Mesenchymal stem cell (in vitro differentiated cells and primary cell): ENCODE results near the gene C17orf67.
"Not testable (repeated sequence)": the region's sequence is repeated elsewhere in the genome, so short reads cannot be mapped to it uniquely, and the experiment has no call there.

Source experiments
- DNase-seq: peaks from one replicate; pipeline ENCODE4 v3.0.0-alpha.2; 2013
- H2AFZ ChIP-seq: one replicate; pipeline ENCODE4 v1.6.1; 2013; ENCODE audit warnings: low read depth, mild to moderate bottlenecking, control low read depth, inconsistent platforms, low read length, moderate library complexity
- H2AK5ac ChIP-seq: 2 replicates; pipeline ENCODE4 v1.6.1; 2013; ENCODE audit warnings: low read length, moderate library complexity, mild to moderate bottlenecking, inconsistent platforms; ENCODE audit not compliant: severe bottlenecking
- H2BK120ac ChIP-seq: one replicate; pipeline ENCODE4 v1.6.1; 2013; ENCODE audit warnings: low read depth, mild to moderate bottlenecking, inconsistent platforms, low read length, moderate library complexity
- H2BK12ac ChIP-seq, 2 experiments: one replicate each; pipeline ENCODE4 v1.6.1; 2013; ENCODE audit warnings: inconsistent platforms in 2 of 2, low read length in 2 of 2, mild to moderate bottlenecking in 2 of 2, moderate library complexity in 2 of 2, control low read depth in 1 of 2
- H2BK15ac ChIP-seq: one replicate; pipeline ENCODE4 v1.6.1; 2013; ENCODE audit warnings: mild to moderate bottlenecking, low read depth, inconsistent platforms; ENCODE audit not compliant: poor library complexity, severe bottlenecking
- H2BK5ac ChIP-seq: 2 replicates; pipeline ENCODE4 v1.6.1; 2013; ENCODE audit warnings: low read depth, mild to moderate bottlenecking, low read length, control low read depth, inconsistent platforms; ENCODE audit not compliant: poor library complexity, severe bottlenecking
- H3K14ac ChIP-seq, 2 experiments: one replicate each; pipeline ENCODE4 v1.6.1; 2013; ENCODE audit warnings: inconsistent platforms in 2 of 2, low read length in 2 of 2, control low read depth in 1 of 2, mild to moderate bottlenecking in 1 of 2, moderate library complexity in 1 of 2
- H3K18ac ChIP-seq, 2 experiments: one replicate each; pipeline ENCODE4 v1.6.1; 2013; ENCODE audit warnings: inconsistent platforms in 2 of 2, low read length in 2 of 2, control low read depth in 1 of 2, low read depth in 1 of 2, mild to moderate bottlenecking in 1 of 2
- H3K23ac ChIP-seq, 2 experiments: one replicate each; pipeline ENCODE4 v1.6.1; 2013; ENCODE audit warnings: inconsistent platforms in 2 of 2, low read length in 2 of 2, mild to moderate bottlenecking in 2 of 2, moderate library complexity in 2 of 2, control low read depth in 1 of 2
- H3K27ac ChIP-seq: 2 replicates; pipeline ENCODE4 v1.5.1; 2013; ENCODE audit warnings: mild to moderate bottlenecking, moderate library complexity, low read length, control low read depth, inconsistent platforms; ENCODE audit not compliant: poor library complexity, severe bottlenecking
- H3K27me3 ChIP-seq, 2 experiments: 2 replicates each; pipeline versions ENCODE4 v1.6.1 to v1.7.0; 2013; ENCODE audit warnings: low read length in 2 of 2, mild to moderate bottlenecking in 2 of 2, moderate library complexity in 2 of 2, control low read depth in 1 of 2, inconsistent platforms in 1 of 2; ENCODE audit not compliant: control insufficient read depth in 1 of 2, insufficient read depth in 1 of 2
- H3K36me3 ChIP-seq, 2 experiments: 2 replicates each; pipeline versions ENCODE4 v1.6.1 to v1.7.0; 2013; ENCODE audit warnings: low read length in 2 of 2, control low read depth in 1 of 2, inconsistent platforms in 1 of 2, low read depth in 1 of 2, mild to moderate bottlenecking in 1 of 2; ENCODE audit not compliant: insufficient read depth in 2 of 2, control insufficient read depth in 1 of 2
- H3K4ac ChIP-seq, 2 experiments: one replicate each; pipeline ENCODE4 v1.6.1; 2013; ENCODE audit warnings: inconsistent platforms in 2 of 2, low read length in 2 of 2, mild to moderate bottlenecking in 2 of 2, moderate library complexity in 2 of 2, control low read depth in 1 of 2, low read depth in 1 of 2
- H3K4me1 ChIP-seq: 2 replicates; pipeline ENCODE4 v1.6.1; 2013; ENCODE audit warnings: low read depth, low read length, control low read depth; ENCODE audit not compliant: control insufficient read depth, insufficient read depth
- H3K4me2 ChIP-seq: 2 replicates; pipeline ENCODE4 v1.6.1; 2013; ENCODE audit warnings: low read length, mild to moderate bottlenecking, inconsistent platforms; ENCODE audit not compliant: poor library complexity, severe bottlenecking
- H3K4me3 ChIP-seq, 2 experiments: 2 replicates each; pipeline versions ENCODE4 v1.5.1 to v1.7.0; 2013; ENCODE audit warnings: low read length in 2 of 2, mild to moderate bottlenecking in 2 of 2, control low read depth in 1 of 2, low read depth in 1 of 2; ENCODE audit not compliant: insufficient read depth in 1 of 2
- H3K79me1 ChIP-seq: replicated peaks from 2 replicates; pipeline ENCODE4 v1.6.1; 2013; ENCODE audit warnings: mild to moderate bottlenecking, control low read depth, low read length, inconsistent platforms; ENCODE audit not compliant: poor library complexity, severe bottlenecking
- H3K9ac ChIP-seq: 2 replicates; pipeline ENCODE4 v1.7.0; 2013; ENCODE audit warnings: mild to moderate bottlenecking, low read length, moderate library complexity
- H3K9me3 ChIP-seq: 2 replicates; pipeline ENCODE4 v1.7.0; 2013; ENCODE audit warnings: mild to moderate bottlenecking, low read length; ENCODE audit not compliant: control insufficient read depth
- H4K8ac ChIP-seq: one replicate; pipeline ENCODE4 v1.6.1; 2013; ENCODE audit warnings: inconsistent platforms, mild to moderate bottlenecking, low read length, moderate library complexity
- H4K91ac ChIP-seq: one replicate; pipeline ENCODE4 v1.6.1; 2013; ENCODE audit warnings: mild to moderate bottlenecking, low read length, inconsistent platforms
- WGBS: methylation state at CpG from one replicate; pipeline ENCODE4 v1.1.7; 2013; ENCODE audit warnings: mixed read lengths; 5-methylcytosine and 5-hydroxymethylcytosine counted together

C17orf67 gene

DNA sequence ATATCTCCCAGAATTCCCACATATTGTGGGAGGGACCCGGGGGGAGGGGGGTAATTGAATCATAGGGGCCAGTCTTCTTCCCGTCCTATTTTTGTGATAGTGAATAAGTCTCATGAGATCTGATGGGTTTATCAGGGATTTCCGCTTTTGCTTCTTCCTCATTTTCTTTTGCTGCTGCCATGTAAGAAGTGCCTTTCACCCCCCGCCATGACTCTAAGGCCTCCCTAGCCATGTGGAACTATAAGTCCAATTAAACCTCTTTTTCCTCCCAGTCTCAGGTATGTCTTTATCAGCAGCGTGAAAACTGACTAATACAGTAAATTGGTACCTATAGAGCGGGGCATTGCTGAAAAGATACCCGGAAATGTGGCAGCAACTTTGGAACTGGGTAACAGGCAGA lies 76.1 kb downstream of the C17orf67 start:
- WGBS: 95% methylated on average over 6 of the region's 7 CpGs

DNA sequence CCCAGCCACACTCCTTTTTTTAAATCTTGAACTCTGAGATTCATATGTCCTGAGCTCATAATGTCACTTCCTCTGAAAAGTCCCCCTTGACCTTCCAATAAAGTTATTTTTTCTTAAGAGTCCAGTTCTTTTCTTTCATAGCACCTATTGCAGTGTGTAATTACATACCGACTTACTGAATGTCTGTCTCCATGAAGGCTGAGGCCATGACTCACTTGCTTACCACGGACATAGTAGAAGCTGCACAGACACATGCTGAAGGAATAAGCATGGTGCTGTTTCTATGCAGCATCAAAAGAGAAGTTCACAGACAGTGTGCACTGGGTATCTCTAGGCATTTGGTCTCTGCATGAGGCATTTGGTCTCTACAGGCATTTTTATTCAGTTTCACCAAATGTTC lies 77.2 kb downstream of the C17orf67 start:
- Histone ChIP-seq H3K18ac (peak overlapping the region in 1 of 2 experiments; percentile 59), H3K23ac (no peak overlapping the region), H2BK15ac (no peak overlapping the region), H3K4me2 (no peak overlapping the region), H3K79me1 (no peaks in the 10 kb centered on the region), H2BK5ac (no peak overlapping the region), H3K4ac (no peak overlapping the region), H2BK12ac (peak overlapping the region in 1 of 2 experiments; percentile 90), H2AFZ (no peak overlapping the region), H2AK5ac (no peak overlapping the region), H3K4me3 (no peak overlapping the region), H3K9ac (no peak overlapping the region), H3K14ac (no peak overlapping the region), H3K36me3 (no peaks in the 10 kb centered on the region), H4K8ac (no peak overlapping the region), H2BK120ac (peak overlapping the region; percentile 54), H3K27ac (peak overlapping the region; percentile 57), H3K4me1 (peaks cover 7% of the 10 kb centered on the region), H3K27me3 (no peaks in the 10 kb centered on the region), H3K9me3 (no peaks in the 10 kb centered on the region), H4K91ac (peak overlapping the region; percentile 41)
- WGBS: 0% methylated on average over 2 of the region's 2 CpGs
- peak; percentile 97 for DNase-seq

More for the DNA sequence above, 76.1 kb downstream of the C17orf67 start:
- H2BK15ac ChIP-seq, H2AFZ ChIP-seq, H3K9me3 ChIP-seq, H3K27me3 ChIP-seq, H3K36me3 ChIP-seq, H3K27ac ChIP-seq, H3K4me1 ChIP-seq, H3K79me1 ChIP-seq, H3K9ac ChIP-seq, H4K91ac ChIP-seq, H3K4me2 ChIP-seq, H2BK120ac ChIP-seq, H3K14ac ChIP-seq, H3K18ac ChIP-seq, H2AK5ac ChIP-seq, H2BK5ac ChIP-seq, H4K8ac ChIP-seq, H3K4me3 ChIP-seq, H2BK12ac ChIP-seq, H3K23ac ChIP-seq, DNase-seq, H3K4ac ChIP-seq: not testable (repeated sequence)

DNA sequence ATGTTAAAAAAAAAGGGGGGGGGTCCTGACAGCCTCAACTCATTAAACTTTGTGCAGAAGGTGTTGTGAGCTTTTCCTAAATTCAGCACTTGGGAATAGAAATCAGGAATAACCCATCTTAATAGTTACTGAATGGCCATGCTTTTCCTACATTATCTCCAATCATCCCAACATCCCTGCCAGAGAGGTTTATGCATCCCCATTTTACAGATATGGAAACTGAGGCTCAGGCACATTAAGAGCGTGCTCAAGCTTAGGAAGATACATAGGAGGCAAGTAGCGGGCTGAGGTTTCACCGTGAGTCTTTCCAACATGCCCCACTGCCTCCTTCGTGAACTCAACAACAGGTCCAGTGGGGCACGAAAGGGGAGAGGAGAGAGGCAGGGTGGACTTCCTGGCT lies 78.4 kb downstream of the C17orf67 start:
- Histone ChIP-seq H3K14ac (peak overlapping the region in 1 of 2 experiments; percentile 44), H3K9ac (no peak overlapping the region), H3K27me3 (no peaks in the 10 kb centered on the region), H3K4me2 (no peak overlapping the region), H3K36me3 (no peaks in the 10 kb centered on the region), H2AK5ac (no peak overlapping the region), H2BK120ac (peak overlapping the region; percentile 12), H3K23ac (no peak overlapping the region), H4K8ac (peak overlapping the region; percentile 58), H2BK12ac (peak overlapping the region; percentile 14 to 92), H3K4me3 (no peak overlapping the region), H3K79me1 (no peaks in the 10 kb centered on the region), H2BK5ac (no peak overlapping the region), H4K91ac (peak overlapping the region; percentile 41), H2BK15ac (peak overlapping the region; percentile 8), H3K9me3 (no peaks in the 10 kb centered on the region), H3K18ac (peak overlapping the region; percentile 47 to 88), H3K27ac (no peak overlapping the region), H3K4me1 (peaks cover 11% of the 10 kb centered on the region), H2AFZ (no peak overlapping the region), H3K4ac (peak overlapping the region; percentile 49 to 85)
- 92% methylated on average over 5 of the region's 5 CpGs for WGBS
- DNase-seq: no peak

DNA sequence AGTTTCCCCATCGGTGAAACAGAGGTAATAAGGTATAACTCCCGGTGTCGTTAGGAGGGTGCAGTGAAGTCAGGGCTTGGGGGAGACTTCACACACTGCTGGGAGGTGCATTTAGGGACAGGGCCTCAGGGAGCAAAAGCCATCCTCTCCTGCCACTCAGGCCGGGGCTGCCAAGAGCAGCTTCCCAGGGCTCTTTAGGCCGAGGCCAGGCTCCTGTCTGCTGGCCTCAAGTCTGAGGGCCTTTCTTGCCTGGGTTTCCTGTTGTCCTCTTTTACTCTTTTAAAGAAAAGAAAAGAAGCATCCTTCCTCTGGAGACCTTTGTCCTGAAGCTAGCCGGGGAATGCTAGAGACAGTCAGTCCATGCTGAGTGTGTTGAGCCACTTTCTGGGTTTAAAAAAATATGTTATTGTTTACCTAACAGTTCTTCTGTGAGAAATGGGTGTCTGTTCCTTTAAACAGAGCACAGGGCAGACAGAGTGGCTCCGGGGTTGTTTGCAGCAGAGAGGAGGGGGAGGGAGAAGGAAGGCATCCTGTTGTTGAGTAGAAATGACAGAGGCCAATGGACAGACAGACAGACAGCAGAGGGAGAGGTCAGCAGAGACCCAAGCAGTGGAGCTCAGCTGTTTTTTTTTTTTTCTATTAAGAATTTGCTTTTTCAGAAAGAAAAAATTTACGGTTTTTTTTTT lies 79.1 kb downstream of the C17orf67 start:
- peak overlapping the region; percentile 84 to 90 for H3K18ac ChIP-seq

More for the DNA sequence above, 79.1 kb downstream of the C17orf67 start:
- H3K14ac ChIP-seq: peak overlapping the region in 1 of 2 experiments; percentile 79
- peak overlapping the region; percentile 64 for H2AK5ac ChIP-seq
- no peaks in the 10 kb centered on the region for H3K27me3 ChIP-seq
- peak overlapping the region; percentile 67 for H2AFZ ChIP-seq
- H3K9me3 ChIP-seq: no peaks in the 10 kb centered on the region
- H2BK12ac ChIP-seq: peak overlapping the region; percentile 91 to 95
- H3K4me1 ChIP-seq: peaks cover 13% of the 10 kb centered on the region
- H3K36me3 ChIP-seq: no peaks in the 10 kb centered on the region
- peak; percentile 83 for DNase-seq
- H2BK5ac ChIP-seq: no peak overlapping the region
- peak overlapping the region; percentile 95 for H4K8ac ChIP-seq
- peak overlapping the region; percentile 93 for H4K91ac ChIP-seq
- H3K9ac ChIP-seq: peak overlapping the region; percentile 50
- no peaks in the 10 kb centered on the region for H3K79me1 ChIP-seq
- H2BK15ac ChIP-seq: no peak overlapping the region
- no peak overlapping the region for H3K27ac ChIP-seq
- 38% methylated on average over 7 of the region's 8 CpGs for WGBS
- peak overlapping the region in 1 of 2 experiments; percentile 51 for H3K23ac ChIP-seq
- no peak overlapping the region for H3K4me3 ChIP-seq
- peak overlapping the region; percentile 86 for H2BK120ac ChIP-seq
- no peak overlapping the region for H3K4me2 ChIP-seq
- H3K4ac ChIP-seq: peak overlapping the region; percentile 80 to 84
